Endothelial cell of umbilical vein (primary cell): ENCODE results near the gene C16orf87.

Experiments
- EZH2 ChIP-seq: IDR thresholded peaks from 2 replicates; pipeline ENCODE4 v1.6.1; 2012; ENCODE audit warnings: borderline replicate concordance, low read depth, mild to moderate bottlenecking, moderate library complexity, low read length, inconsistent platforms; ENCODE audit not compliant: severe bottlenecking
- POLR2A ChIP-seq: IDR thresholded peaks from 2 replicates; pipeline ENCODE4 v1.6.1; 2012; ENCODE audit warnings: low read depth, mild to moderate bottlenecking, control low read depth, low read length

- TF ChIP-seq POLR2A (no peak), EZH2 (no peak)
Observed at GRCh38 chr16:46800494-46800893, 30.5 kb downstream of the C16orf87 start.
